GM15510 (cell line): ENCODE data around the gene IQSEC1.

ENCODE experiments used
- POLR2A ChIP-seq: IDR thresholded peaks from 3 replicates; pipeline ENCODE4 v1.6.1; 2011; ENCODE audit warnings: borderline replicate concordance; ENCODE audit not compliant: insufficient read length; ENCODE audit errors: extremely low read depth

The IQSEC1 gene

DNA sequence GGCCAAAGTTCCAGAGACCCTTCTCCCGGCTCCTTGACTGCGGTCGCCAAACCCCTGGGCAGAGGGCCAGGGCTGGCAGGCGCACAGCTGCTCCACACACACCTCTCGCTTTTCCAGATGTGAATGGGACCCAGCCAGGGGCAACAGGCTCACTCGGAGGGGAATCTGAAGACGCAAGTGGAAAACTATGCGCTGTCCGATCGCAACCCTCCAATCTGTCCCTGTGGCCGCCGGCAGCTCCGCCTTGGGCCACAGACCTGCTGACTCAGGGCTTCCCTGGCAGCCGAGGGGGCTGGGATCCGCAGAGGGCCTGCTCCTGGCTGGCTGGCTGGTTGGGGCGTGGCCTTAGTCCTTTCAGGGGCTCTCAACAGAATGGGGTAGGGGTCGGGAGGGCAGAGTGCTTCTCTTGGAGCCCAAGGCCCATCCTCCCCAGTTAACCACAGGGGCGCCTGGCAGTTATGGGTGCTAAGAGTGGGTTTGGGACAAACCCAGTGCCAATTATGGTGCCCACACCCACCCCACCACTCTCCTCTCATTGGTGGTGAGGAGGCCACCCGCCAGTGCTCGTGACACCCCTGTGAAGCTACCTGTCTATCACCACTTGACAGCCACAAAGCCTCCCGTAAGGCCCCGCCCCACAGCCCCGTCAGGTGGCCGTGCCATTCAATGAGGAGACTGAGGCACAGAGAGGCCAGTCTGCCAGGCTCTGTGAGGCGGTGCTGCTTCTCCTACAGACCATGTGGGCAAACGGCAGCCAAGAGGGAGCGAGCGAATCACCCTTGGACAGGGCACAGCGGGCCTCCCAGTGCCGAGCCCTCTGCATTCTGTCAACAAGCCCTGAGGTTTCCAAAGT, 53.8 kb downstream of the IQSEC1 start:
- no peak for TF ChIP-seq POLR2A

DNA sequence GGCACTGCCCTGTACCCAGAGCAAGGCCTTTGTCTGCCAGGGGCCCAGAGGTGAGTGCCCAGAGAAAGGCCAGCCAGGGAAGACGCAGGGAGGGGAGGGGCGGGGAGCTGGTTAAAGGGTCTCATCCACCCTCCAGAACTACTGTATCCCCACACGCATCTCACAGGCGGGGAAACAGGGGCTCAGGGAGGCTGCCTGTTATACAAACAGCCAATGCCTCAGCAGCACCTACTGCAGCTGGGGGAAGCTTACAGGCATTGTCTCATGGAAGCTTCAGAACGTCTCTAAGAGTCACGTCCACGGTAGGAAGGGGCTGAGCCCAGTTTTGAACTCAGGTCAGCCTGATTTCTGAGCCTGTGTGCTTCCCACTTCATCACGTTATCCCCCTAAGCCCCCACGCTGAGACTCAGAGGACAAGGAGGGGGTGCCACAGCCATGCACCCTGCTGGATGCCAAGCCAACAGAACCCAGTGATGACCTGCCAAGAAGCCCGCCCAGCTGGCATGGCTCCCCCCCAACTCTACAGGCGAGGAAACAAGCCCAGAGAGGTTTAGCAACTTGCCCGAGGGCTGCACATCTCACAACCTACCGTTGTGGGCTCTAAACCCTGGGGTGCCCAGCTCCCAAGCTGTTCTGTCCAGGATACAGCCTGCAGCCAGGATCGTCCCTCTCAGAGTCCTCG, 54.5 kb downstream of the IQSEC1 start:
- TF ChIP-seq POLR2A, result no peak

DNA sequence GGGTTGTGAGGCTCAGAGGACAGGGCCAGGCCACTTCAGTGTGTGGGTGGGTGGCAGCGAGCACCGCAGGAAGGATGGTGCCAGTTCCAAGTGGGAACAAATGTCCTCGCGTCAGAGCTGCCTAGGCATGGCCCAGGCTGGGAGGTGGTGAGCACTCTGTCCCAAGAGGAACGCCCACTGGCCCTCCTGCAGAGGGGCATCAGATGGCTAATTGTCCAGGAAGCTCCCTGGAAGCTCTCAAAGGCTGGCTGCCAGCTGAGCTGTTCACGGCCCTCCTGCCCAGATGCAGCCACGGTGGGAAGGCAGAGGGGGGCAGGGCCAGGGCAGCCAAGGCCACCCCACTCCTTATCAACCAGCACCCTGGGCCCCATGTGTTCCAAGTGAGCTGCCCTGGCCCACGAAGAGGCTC, 55.2 kb downstream of the IQSEC1 start:
- TF ChIP-seq POLR2A, result no peak

DNA sequence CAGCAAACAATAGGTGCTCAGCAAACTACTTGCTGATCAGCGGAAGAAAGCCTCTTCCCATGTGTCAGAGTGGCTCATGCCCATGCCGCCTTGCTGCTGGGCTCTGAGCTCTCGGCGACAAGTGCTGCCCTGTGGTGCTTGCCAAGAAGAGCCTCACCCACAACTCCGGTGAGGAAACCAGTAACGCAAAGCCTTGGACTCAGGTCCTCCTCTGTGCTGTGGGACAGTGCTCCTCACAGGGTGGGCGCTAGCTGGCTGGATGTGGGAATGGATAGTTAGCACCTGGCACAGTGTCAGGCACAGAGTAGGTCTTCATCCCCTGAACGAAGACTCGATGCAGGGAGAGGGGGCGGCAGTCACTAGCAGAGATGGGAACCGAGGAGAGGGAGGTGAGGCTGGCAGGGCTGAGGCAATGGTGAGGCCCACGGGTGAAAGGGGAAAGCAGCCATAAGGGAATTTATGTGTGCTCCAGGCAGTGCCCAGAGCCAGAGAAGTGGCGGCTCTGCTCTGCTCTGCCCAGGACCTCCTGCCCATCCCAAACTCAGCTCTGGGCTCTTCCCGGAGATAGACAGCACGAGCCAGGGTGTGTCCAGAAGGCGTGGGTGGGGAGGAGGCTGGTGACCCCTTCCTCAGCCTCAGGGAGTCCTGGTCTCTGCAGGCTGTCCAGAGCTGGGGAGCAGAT, 55.7 kb downstream of the IQSEC1 start:
- no peak for TF ChIP-seq POLR2A

DNA sequence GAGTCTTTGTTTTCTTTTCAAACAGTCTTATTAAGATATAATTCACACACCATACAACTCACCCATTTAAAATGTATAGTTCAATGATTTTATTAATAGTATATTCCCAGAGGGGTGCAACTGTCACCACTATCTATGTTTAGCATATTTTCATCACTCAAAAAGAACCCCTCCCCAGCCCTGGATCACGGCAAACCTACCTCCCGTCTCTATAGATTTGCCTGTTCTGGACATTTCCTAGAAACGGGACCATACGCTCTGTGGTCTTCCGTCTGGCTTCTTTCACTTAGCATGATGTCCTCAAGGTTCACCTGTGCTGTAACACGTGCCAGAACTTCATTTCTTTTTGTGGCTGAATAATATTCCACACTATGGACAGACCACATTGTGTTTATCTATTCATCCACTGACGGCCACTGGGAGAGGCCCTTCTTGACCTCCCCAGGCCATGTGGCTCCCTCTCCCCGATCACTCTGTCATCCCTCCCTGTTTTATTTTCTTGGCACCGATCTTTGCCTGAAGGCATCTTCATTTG, 56.4 kb downstream of the IQSEC1 start:
- no peak for TF ChIP-seq POLR2A

DNA sequence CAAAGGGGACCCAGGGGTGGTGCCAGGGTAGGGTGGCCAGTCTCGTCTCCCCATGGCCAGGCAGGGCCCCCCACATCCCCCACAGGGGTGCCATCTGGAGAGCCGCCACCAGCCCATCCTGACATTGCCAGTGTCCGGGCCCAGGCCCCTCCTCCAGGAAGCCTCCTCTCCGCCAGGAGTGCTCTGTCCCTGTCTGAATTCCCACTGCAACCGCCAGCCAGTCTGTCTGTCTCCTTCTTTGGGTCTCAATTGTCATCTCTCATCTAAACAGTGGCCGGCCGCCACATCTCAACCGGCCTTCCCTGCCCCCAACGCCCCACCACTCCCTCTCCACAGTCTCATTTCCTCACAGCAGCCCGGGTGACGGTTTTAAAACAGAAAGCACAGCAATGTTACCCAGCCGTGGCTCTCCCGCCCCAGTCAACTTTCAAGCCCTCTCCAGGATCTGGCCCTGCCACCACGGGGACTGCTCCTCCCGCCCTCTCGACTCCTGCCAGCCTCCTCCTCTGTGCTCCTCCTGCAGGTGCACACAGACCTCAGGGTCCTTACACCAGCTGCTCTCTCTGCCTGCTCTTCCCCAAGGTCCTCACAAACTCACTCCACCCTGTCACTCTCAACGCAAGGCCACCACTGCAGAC, 57.0 kb downstream of the IQSEC1 start:
- TF ChIP-seq POLR2A, result peak; percentile 49

DNA sequence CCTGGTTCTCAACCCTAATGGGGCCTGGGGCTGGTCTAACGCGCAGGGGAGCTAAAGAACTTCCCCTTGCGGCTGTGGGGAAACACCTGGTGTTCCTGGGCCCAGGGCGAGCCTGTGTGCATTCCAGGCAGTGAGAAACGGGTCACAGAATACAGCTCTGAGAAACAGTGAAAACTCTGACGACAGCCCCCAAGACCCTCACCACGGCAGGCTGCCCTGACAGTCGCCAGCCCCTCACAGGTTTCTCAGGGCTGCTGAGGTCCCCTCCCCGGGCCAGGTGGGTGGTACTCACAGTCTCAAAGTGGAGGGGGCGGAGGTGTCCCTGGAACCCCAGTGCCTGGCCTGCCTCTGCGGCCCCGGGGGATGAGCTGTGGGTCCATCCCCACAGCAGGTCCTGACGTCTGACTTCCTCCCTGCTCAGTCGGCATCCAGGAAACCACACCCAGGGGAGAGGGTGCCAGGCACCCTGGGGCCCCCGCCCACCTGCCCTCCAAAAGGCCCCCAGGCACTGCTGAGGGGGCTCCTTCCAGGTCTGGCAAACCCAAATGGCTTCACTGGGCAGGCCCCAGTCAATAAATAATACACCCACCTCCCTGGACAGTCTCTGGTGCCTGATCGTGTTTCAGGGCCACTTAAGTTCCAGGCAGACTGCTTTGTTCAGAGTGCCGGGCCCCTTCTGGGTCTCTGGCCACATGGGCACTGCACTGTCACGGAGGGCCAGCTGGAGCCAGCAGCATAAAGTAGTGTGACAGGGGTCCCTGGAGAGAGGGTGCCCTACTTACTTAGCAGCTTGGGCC, 57.7 kb downstream of the IQSEC1 start:
- peak; percentile 22 for TF ChIP-seq POLR2A

DNA sequence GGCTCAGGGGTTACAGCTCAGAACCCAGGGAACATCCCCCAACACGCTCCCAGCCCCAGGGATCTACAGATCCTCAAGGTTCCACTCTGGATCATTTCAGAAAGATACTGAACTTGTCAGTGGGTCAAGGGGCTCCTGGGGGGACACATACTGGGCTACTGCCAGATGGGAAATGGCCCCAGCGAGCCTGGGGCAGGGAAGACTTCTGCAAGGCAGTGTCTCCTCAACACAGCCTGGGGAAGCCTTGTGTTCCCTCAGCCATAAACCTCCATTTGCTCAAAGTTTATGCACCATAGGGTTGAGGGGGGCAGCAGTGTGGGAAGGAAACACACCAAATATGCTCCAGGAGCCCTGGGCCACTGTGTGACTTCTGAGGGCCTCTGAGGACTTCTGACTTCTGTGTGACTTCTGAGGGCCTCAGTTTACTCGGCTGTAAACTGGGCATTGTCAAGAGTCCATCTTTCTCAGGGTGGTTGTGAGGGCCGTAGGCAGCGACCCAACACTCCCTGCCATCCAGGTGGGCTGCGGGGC, 58.4 kb downstream of the IQSEC1 start:
- no peak for TF ChIP-seq POLR2A

DNA sequence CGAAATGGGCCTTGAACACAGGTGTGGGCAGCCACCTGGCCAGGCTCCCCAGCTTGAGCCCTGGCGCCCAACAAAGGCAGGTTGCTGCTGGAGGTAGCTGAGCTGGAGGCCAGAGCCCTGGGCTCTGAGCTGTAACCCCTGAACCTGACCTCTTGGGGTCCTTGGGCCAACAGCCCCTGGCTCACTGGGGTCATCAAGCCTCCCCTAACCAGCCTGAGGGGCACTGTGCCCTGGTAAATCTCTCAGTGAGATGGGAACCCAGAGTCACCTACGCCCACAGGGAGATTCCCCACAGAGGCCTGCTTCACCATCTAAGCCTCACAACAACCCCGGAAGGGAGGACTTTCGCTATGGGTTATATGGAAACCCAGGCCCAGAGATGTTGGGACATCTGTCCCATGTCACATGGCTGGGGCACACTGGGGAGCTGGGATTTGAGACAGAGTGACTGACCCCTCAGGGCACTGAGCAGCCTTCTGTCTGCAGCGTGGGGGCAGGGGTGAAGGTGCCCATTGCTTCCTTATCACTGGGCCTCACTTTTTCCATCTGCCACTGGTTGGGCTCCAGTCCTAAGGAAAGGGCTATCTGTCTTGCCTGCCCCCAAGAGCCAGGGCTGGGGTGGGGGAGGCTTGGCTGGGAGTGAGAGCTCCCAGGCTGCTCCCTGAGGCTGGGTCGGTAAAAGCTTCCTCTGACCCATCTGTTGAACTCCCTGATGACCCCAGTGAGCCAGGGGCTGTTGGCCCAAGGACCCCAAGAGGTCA, 59.1 kb downstream of the IQSEC1 start:
- TF ChIP-seq POLR2A, result peak; percentile 36

DNA sequence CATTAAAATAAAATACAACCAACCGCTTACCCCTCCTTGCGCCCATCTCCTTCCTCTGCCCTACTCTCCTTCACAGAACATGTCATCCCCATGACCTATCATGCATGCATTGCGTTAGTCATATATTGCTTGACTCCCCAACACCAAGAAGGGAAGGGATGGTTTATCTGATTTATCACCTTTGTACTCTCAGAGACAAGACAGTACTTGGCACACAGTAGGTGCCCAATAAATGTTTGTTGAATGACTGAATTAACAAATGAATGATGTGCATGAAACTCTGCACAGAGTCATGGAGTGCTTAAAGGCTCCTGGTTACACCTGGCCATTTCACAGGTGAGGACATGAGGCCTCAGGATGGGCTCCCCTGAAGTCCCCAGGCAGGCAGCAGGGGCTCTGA, 59.7 kb downstream of the IQSEC1 start:
- no peak for TF ChIP-seq POLR2A

DNA sequence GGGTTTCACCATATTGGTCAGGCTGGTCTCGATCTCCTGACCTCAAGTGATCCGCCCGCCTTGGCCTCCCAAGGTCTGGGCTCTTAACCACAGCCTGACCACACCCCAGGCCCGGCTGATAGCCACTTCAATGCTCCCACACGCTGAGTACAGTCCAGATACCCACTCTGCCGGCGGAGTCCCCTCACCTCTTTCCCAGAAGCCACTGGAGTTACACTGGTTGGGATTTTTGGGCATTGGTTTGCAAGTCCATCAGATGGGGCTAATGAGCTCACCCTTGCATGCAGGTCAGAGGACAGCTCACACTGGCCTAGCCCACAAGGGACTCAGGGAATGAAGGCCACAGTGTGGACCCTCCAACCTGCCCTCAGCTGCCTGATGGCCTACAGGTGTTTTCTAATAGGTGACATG, 60.1 kb downstream of the IQSEC1 start:
- TF ChIP-seq POLR2A, result no peak

DNA sequence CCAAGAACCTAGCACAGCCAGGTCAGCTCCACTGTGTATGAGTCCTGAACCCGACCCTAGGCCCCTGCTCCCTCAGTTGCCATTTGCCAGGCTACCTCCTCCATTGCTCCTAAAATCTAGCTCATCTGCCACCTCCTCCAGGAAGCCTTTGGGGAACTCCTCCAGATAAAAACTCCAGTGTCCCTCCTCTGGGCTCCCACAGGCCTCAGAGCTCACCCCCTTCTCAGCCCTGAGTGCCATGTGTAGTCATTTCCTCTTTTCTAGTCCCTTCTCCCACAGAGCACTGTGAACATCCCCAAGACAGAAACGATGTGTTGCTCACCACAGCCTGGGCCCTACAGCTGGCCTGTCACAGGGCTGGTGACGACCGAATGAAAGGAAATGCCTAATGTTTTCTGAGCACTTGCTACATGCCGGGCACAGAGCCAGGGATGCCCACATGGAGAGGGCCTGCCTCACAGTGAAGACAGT, 61.0 kb downstream of the IQSEC1 start:
- TF ChIP-seq POLR2A, result no peak
